ENCODE results near the gene CES2.

GRCh38 chr16:66937725-66938337 lies 2.5 kb downstream of the CES2 start:
- TF ChIP-seq POLR2A (IDR thresholded peaks at IDR 0.05; ENCODE audit: low read depth, low read length) (no peak), POLR2AphosphoS5 (IDR thresholded peaks at IDR 0.05; ENCODE audit: insufficient read depth, low read depth, low read length) (no peak)

Measured in endothelial cell of umbilical vein (primary cell).